ENCODE results near the gene UNC5B. TPM values are rescaled to one million over a fixed set of nuclear protein-coding genes. Genes with fewer than 3 reads are reported as not detected.
A peak's percentile ranks its signal among the peaks of the same experiment; 100 is the strongest.

UNC5B gene
- total RNA-seq, 1 donor from 2014 or later, result 13.1 TPM

GRCh38 chr10:71283876-71284275 is 71.5 kb downstream of the UNC5B start:
- no peak overlapping the region for H3K4me3 Mint-ChIP-seq (ENCODE audit: unreplicated experiment)
- H3K36me3 Mint-ChIP-seq (ENCODE audit: unreplicated experiment), result peaks cover 4% of the 10 kb centered on the region
- H3K4me1 Mint-ChIP-seq (ENCODE audit: unreplicated experiment), result peaks cover 7% of the 10 kb centered on the region
- no peak for DNase-seq (ENCODE audit: extremely low spot score, unreplicated experiment)
- no peaks in the 10 kb centered on the region for H3K9me3 Mint-ChIP-seq (ENCODE audit: unreplicated experiment)
- TF ChIP-seq CTCF (IDR thresholded peaks at IDR 0.05), result no peak
- H3K27ac Mint-ChIP-seq (ENCODE audit: unreplicated experiment), result no peak overlapping the region
- no peaks in the 10 kb centered on the region for H3K27me3 Mint-ChIP-seq (ENCODE audit: unreplicated experiment)

- no peak for TF ChIP-seq CTCF (IDR thresholded peaks at IDR 0.05)
- Mint-ChIP-seq H3K27ac (ENCODE audit: unreplicated experiment) (no peak overlapping the region), H3K36me3 (ENCODE audit: unreplicated experiment) (peaks cover 5% of the 10 kb centered on the region), H3K4me3 (ENCODE audit: unreplicated experiment) (no peak overlapping the region), H3K27me3 (ENCODE audit: unreplicated experiment) (no peaks in the 10 kb centered on the region), H3K9me3 (ENCODE audit: unreplicated experiment) (no peaks in the 10 kb centered on the region), H3K4me1 (ENCODE audit: unreplicated experiment) (peaks cover 6% of the 10 kb centered on the region)
- DNase-seq (ENCODE audit: extremely low spot score, unreplicated experiment), result no peak
Measured at GRCh38 chr10:71284544-71285179, 72.3 kb downstream of the UNC5B start.

GRCh38 chr10:71285180-71285545 is 72.8 kb downstream of the UNC5B start:
- H3K9me3 Mint-ChIP-seq (ENCODE audit: unreplicated experiment), result no peaks in the 10 kb centered on the region
- H3K27me3 Mint-ChIP-seq (ENCODE audit: unreplicated experiment), result no peaks in the 10 kb centered on the region
- H3K4me1 Mint-ChIP-seq (ENCODE audit: unreplicated experiment), result peaks cover 5% of the 10 kb centered on the region
- peaks cover 4% of the 10 kb centered on the region for H3K36me3 Mint-ChIP-seq (ENCODE audit: unreplicated experiment)
- no peak overlapping the region for H3K27ac Mint-ChIP-seq (ENCODE audit: unreplicated experiment)
- TF ChIP-seq CTCF (IDR thresholded peaks at IDR 0.05), result peak; percentile 85
- no peak overlapping the region for H3K4me3 Mint-ChIP-seq (ENCODE audit: unreplicated experiment)
- no peak for DNase-seq (ENCODE audit: extremely low spot score, unreplicated experiment)

GRCh38 chr10:71285986-71286385 is 73.6 kb downstream of the UNC5B start:
- Mint-ChIP-seq H3K27me3 (ENCODE audit: unreplicated experiment) (no peaks in the 10 kb centered on the region), H3K27ac (ENCODE audit: unreplicated experiment) (no peak overlapping the region), H3K36me3 (ENCODE audit: unreplicated experiment) (peaks cover 3% of the 10 kb centered on the region), H3K4me3 (ENCODE audit: unreplicated experiment) (no peak overlapping the region), H3K4me1 (ENCODE audit: unreplicated experiment) (no peaks in the 10 kb centered on the region), H3K9me3 (ENCODE audit: unreplicated experiment) (no peaks in the 10 kb centered on the region)
- TF ChIP-seq CTCF (IDR thresholded peaks at IDR 0.05), result no peak
- DNase-seq (ENCODE audit: extremely low spot score, unreplicated experiment), result no peak

- no peak for DNase-seq (ENCODE audit: extremely low spot score, unreplicated experiment)
- TF ChIP-seq CTCF (IDR thresholded peaks at IDR 0.05), result no peak
- Mint-ChIP-seq H3K27me3 (ENCODE audit: unreplicated experiment) (no peaks in the 10 kb centered on the region), H3K27ac (ENCODE audit: unreplicated experiment) (no peak overlapping the region), H3K4me1 (ENCODE audit: unreplicated experiment) (no peaks in the 10 kb centered on the region), H3K36me3 (ENCODE audit: unreplicated experiment) (peaks cover 3% of the 10 kb centered on the region), H3K9me3 (ENCODE audit: unreplicated experiment) (no peaks in the 10 kb centered on the region), H3K4me3 (ENCODE audit: unreplicated experiment) (no peak overlapping the region)
Measured at GRCh38 chr10:71286521-71287294, 74.3 kb downstream of the UNC5B start.
